Measurements from ENCODE around the gene ZNF598.
A peak's percentile ranks its signal among the peaks of the same experiment; 100 is the strongest.

Gene ZNF598

GRCh38 chr16:2005646-2006045, 4.0 kb downstream of the ZNF598 start:
- no peak for DNase-seq

GRCh38 chr16:2004795-2005517, 4.7 kb downstream of the ZNF598 start:
- DNase-seq = peak in 1 of 2 experiments; percentile 42

DNA sequence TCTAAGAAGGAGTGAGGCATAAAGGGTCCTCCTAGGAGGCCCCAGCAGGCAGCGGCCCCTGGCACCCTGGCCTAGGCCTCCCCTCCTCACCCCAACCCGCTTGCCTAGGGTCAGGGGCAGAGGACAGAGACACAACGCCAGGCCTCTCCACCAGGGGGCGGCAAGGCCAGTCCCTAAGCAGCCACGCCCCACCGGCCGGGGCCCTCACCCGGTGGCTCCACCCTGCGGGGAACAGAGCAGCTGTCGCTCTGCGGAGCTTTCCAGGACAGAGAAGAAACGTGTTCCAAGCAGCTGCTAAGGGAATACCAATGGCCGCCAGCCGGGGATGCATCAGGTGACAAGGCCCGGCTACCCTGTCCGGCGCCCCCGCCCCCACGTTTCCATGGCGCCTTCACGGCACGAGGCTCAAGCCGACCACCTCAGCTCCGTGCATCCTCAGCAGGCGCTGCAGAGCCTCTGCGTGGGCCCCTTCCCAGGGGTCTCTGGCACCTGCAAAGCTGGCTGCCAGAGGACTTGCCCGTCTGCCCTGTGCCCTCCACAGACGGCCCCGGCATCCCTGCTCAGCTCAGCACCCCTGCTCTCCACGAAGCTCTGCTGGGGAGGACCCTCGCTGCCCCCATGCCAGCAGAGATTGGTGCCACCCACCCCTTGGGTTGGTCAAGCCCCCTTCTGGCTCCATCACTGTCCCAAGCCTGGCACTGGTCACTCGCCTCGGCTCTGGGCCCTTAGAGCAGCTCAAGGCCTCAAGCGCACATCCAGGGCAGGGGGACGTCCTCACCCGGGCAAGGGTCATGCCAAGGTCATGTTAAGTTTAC, 5.6 kb downstream of the ZNF598 start:
- DNase-seq = peak; percentile 91 to 93

GRCh38 chr16:2003231-2003826, 6.3 kb downstream of the ZNF598 start:
- DNase-seq = no peak

DNA sequence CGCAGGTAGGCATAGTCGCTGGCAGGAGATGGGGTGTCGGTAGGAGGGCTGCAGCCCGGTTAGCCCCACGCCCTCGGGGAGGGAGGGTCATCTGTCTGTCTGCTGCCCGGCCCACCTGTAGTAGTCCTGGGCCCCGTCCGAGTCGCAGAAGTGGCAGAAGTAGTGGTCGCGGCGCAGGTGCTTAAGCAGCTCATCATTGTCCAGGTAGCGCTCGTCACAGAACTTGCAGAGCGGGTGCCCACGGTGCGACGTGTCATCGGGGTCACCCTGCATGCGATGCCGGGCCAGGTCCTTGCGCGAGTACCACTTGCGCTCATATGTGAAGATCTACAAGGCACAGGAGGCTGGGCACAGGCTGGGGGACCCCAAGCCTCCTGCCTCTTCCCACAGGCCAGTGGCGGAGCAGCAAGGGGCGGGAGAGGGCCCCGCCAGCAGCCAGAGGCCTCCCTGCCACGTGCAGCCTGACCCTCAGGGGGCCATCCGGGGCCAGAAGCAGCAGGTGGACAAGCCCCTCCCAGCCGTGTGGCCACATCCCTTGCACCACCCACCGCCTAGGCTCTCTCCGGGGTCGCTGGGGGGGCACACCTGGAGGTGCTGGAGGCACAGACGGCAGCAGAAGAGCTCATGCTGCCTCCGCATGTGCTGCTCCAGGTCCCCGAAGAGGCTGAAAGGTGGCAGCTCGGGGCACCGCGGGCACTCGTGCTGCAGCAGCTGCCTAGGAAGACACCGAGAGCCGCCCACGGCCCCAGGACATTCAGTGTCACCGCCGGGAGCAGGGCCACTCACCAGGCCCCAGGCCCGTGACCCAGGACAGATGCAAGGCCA, 7.0 kb downstream of the ZNF598 start:
- DNase-seq = no peak

DNA sequence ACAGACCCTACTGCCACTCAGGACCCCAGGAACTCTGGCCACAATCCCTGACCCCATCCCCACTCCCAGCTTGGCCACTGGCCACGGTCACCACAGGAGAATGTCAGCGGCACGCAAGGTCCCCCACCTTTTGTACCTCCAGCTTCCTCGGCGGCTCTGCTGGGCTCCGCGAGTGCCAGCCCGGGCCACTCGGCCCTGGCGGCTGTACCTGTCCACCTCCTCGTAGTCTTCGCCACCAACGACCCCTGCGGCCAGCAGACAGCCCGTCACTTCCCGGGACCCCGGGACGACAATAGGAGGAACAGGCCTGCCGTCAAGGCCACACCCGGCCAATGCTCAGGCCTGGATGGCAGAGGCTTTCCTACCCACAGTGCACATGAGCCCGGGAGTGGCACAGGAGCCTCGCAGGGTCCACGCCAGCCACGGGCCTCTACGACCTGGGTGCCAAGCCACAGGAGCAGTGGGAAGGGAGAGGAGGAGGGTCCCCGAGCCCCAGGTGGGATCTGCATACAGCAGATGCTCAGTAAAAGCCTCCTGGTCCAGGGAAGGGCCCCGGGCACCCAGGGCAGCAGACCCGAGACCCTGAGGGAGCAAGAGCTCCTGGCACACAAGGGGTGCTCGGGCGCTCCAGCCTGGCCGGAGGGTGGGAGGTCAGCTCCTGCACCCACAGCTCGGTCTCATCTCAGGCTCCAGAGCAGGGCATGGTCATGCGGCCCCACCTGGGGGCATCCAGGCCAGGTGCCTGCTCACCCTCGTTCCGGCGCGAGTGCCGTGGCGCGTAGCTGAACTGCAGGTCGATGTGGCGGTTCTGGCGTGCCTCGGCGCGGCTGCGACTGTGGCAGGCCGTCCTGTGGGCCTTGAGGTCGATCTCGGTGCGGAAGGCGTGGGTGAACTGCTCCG, 7.9 kb downstream of the ZNF598 start:
- no peak for DNase-seq

GRCh38 chr16:2001035-2001434, 8.6 kb downstream of the ZNF598 start:
- DNase-seq = no peak

- no peak for DNase-seq
These were observed 9.6 kb downstream of the ZNF598 start for GRCh38 chr16:1999866-2000514.

DNA sequence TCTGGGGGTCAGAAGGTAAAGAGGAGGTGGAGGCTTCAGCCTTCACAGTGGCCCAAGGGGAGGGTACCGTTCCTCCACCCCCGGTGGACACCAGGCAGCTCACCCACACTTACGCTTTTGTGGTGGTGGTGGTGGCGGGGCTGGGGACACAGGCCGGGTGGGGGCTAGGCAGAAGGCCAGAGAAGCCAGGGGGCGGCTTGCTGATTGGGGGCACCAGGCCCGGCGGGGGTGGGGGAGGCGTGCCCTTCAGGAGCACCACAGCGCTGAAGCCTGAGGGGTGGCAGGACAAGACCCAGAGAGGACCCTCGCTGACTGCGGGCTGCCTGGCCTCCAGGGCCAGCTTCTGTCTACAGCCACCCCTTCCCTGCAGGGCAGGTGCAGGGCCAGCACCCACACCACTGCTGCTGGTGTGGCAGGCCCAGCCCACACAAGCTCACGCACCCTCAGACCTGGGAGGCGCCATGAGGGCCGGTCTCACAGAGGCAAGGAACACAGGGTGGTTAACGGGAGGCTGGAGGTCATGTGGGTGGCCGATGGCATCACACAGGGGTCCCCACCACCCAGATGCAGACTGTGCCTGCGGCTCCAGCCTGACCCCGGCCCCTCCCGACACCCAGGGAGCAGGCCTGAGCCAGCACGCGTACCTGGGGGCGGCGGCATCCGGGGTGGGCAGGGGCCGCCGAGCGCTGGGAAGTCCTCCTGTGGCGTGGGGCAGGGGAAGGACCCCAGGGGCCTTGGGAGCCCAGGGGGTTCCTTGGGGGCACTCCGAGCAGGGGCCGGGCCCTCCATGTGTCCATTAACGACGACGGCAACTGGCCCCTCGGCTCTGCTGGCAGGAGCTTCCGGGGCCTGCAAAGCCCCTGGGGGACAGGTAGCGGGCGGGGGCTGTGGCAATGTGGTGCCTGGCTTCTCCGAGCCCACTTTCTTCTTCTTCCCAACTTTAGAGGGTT, 10.5 kb downstream of the ZNF598 start:
- no peak for DNase-seq

GRCh38 chr16:1998360-1998835, 11.2 kb downstream of the ZNF598 start:
- DNase-seq = no peak

DNA sequence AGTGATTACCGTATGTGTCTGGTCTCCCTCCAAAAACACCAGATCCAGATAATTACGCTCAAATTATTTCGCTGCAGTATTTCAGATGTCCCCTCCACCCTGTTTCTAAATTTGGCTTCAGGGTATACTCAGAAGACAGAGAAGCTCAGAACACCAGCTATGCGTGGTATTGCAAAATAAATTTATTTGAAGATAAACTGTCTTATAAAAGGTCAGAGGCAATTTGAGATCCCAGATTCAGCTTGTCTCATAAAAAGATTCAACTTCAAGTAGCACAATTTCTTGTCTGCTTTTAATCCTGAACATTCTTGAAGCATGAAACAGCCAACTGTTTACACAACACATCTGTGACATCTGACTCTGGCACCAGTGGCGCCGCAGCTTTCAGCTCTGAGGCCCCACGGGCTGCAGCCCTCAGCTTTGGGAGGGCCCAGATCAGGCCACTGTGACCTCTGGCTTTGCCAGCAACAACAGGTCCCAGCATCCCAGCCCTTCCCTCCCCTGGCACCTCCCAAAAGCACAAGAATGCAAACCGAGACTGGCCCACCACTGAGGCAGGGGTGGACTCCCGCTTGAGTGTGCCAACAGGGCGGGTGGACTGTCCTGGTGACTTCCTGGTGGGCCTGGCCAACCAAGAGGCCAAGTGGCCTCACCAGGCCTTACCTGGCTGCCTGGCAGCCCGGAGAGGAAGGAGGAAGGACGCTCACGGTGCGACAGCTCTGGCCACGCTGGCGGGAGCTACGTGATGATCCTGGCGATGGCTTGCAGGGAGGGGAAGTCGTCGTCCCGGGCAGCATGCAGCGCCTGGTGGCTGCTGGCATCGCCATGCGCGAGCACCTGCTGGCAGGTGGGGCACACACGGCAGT, 11.9 kb downstream of the ZNF598 start:
- no peak for DNase-seq

- no peak for DNase-seq
These were observed 15.9 kb downstream of the ZNF598 start for GRCh38 chr16:1993731-1994131.

DNA sequence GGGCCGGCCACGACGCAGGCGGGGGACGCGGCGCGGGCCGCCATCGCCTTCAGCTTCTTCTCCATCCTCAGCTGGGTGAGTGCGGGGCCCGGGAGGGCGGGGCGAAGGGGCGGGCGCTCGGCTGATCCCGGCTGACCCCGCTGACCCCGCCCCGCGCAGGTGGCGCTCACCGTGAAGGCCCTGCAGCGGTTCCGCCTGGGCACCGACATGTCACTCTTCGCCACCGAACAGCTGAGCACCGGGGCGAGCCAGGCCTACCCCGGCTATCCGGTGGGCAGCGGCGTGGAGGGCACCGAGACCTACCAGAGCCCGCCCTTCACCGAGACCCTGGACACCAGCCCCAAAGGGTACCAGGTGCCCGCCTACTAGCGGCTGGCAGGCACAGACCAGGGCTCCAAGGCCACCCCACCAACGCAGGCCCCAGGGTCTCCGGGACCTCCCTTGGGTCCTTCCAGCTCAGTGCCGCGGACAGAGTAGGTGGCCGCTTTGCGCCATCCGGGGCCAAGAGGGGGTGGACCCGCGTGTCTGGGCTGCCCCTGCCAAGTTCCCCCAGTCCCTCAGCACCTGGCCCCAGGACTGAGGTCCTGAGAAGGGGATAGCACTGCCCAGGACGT, 16.8 kb downstream of the ZNF598 start:
- no peak for DNase-seq

GRCh38 chr16:1991948-1992703, 17.5 kb downstream of the ZNF598 start:
- DNase-seq = no peak

- DNase-seq = no peak
These were observed 18.1 kb downstream of the ZNF598 start for GRCh38 chr16:1991588-1991947.

DNA sequence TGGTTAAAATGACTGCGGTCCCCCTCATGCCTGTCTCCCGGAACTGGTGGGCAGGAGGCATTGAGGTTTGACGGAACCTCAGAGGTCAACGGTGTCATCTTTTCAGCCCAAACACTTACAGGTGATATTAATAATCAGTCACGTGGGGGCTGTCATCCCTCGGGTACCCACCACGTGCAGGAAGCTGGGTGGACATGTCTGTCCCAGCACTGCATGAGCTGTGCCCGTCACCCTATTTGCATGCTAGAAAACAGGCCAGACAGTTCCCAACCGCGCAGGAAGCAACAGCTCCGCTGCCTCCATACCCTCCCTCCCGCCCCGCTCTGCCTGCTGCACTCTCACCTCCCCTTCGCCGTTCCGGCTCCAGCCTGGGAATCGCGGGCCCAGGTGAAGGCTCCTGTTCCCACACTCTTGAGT, 18.5 kb downstream of the ZNF598 start:
- no peak for DNase-seq

DNA sequence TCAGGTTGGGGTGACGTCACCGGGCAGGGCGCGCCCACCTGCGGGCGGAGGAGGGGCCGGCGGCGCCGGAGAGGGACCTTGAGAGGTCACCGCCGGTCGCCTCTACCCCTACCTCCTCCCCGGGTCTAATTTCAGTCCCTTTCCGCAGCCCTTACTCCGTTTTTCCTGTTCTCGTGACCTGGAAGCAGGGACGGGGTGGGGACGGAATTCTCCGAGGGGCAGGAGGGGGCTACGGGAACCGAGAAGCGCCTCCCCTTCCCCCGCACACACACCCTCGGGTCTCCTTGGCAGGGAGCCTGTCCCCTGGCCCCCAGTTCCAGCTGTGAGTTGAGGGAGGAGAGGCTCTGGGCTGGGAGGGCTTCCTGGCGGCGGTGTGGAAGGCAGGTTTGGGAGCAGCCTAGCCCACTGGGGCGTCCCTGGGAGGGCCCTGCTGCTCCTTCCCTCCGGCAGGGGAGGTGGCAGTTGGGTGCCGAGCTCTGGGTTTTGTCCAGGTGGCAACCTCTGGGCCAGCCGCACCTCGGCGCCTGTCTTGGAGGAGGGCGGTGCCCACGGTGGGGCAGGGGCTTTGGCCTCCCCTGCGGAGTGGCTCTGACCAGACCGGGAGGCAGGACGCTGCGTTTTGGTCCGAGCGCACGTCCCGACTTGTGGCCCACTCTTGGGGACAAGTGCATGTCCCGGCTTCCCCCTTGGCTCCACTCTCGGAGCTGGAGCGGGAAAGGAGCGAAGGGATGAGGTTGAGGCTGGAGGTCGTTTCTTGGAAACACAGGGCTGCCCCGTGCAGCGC, 19.1 kb downstream of the ZNF598 start:
- no peak for DNase-seq
